Esophagus squamous epithelium (tissue), 5 donors: ENCODE results near the gene ANK2. TPM values are rescaled to one million over a fixed set of nuclear protein-coding genes. Genes with fewer than 3 reads are reported as not detected.
"Not testable (repeated sequence)": the region's sequence is repeated elsewhere in the genome, so short reads cannot be mapped to it uniquely, and the experiment has no call there.

Source experiments
- DNase-seq: peaks from one replicate; lab custom pipeline; 2025; lab: John Stamatoyannopoulos, UW
- H3K27ac ChIP-seq, 4 donors: fragments of 200-600 bp; sonication (generic); one replicate each; pipeline ENCODE4 v1.5.1; 2016 to 2019; ENCODE audit warnings: mild to moderate bottlenecking in 1 of 4
- H3K27me3 ChIP-seq, 4 donors: fragments of 200-600 bp; sonication (generic); 1 replicate in 3 of 4; 2 replicates in 1 of 4; pipeline versions ENCODE4 v1.5.1 to v1.6.0; 2017 to 2021; ENCODE audit warnings: antibody characterized with exemption in 1 of 4
- H3K36me3 ChIP-seq, 3 donors: fragments of 200-600 bp; sonication (generic); one replicate each; pipeline ENCODE4 v1.5.1; 2016 to 2019
- H3K4me1 ChIP-seq, 3 donors: fragments of 200-600 bp; sonication (generic); one replicate each; pipeline ENCODE4 v1.5.1; 2017 to 2019
- H3K4me3 ChIP-seq, 4 donors: fragments of 200-600 bp; sonication (generic); 1 replicate in 3 of 4; 2 replicates in 1 of 4; pipeline ENCODE4 v1.5.1; 2016 to 2019; ENCODE audit warnings: mild to moderate bottlenecking in 2 of 4, moderate library complexity in 1 of 4
- H3K9me3 ChIP-seq, 3 donors: fragments of 200-600 bp; sonication (generic); one replicate each; pipeline ENCODE4 v1.5.1; 2016 to 2019
- POLR2A ChIP-seq, 4 donors: fragments of 450-650 bp; IDR thresholded peaks; one replicate each; pipeline ENCODE4 v1.6.1; 2017; ENCODE audit warnings: antibody characterized with exemption in 4 of 4, mild to moderate bottlenecking in 4 of 4, moderate library complexity in 3 of 4
- WGBS, 2 donors: methylation state at CpG; one replicate each; pipeline ENCODE4 v1.1.5; 2018; 5-methylcytosine and 5-hydroxymethylcytosine counted together
- intact Hi-C: fragments of 100-400 bp; cut with DNase I; formaldehyde crosslinking; loops from one replicate; pipeline ENCODE4 v1.15.0; 2022
- total RNA-seq, 4 donors: library from RNA; depleted of rRNA; stranded (reverse); fragments of >200 nt; gene quantifications; one replicate each; pipeline ENCODE4 v1.1.0, GENCODE V29; 2016
- TF ChIP-seq, protein P1 (sequence below), 6 experiments: fragments of 450-650 bp in 4 of 6; fragments of 200-600 bp in 2 of 6; sonication (generic) in 2 of 6; IDR thresholded peaks; one replicate each; pipeline ENCODE4 v1.5.1; 2016 to 2019; ENCODE audit warnings: antibody characterized with exemption in 6 of 6, mild to moderate bottlenecking in 4 of 6, moderate library complexity in 4 of 6
- donor health status: DM: yes; HTN: yes; CAD: no.

Gene ANK2
- total RNA-seq, 4 donors from 2014 or later: 1.4 to 20.8 (median 9.6) TPM

DNA sequence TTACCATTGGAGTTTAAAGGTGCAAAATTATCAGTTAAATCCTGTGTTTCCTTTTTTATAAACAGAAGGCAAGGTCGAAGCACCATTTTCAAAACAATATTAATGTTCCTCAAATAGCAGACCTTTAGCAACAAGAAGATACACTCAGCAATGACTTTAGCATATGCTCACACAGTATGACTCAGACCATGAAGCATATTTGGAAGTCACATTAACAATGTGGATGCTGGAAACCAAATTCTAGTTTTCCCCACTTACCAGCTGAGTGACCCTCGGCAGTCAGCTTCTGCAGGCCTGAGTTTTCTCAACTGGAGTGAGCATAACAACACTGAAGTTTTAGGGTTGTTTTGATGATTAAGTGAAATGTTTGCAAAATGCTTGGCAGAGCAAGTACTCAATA lies 130.5 kb downstream of the ANK2 start:
- DNase-seq: no peak
- Histone ChIP-seq H3K9me3 (no peaks in the 10 kb centered on the region), H3K27me3 (no peaks in the 10 kb centered on the region), H3K4me1 (peaks cover 0 to 8% (median 0%) of the 10 kb centered on the region in 3 donors), H3K4me3 (no peak overlapping the region), H3K27ac (no peak overlapping the region), H3K36me3 (no peaks in the 10 kb centered on the region)
- TF ChIP-seq POLR2A (IDR thresholded peaks at IDR 0.05): no peak
- TF ChIP-seq, protein P1, sequence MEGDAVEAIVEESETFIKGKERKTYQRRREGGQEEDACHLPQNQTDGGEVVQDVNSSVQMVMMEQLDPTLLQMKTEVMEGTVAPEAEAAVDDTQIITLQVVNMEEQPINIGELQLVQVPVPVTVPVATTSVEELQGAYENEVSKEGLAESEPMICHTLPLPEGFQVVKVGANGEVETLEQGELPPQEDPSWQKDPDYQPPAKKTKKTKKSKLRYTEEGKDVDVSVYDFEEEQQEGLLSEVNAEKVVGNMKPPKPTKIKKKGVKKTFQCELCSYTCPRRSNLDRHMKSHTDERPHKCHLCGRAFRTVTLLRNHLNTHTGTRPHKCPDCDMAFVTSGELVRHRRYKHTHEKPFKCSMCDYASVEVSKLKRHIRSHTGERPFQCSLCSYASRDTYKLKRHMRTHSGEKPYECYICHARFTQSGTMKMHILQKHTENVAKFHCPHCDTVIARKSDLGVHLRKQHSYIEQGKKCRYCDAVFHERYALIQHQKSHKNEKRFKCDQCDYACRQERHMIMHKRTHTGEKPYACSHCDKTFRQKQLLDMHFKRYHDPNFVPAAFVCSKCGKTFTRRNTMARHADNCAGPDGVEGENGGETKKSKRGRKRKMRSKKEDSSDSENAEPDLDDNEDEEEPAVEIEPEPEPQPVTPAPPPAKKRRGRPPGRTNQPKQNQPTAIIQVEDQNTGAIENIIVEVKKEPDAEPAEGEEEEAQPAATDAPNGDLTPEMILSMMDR (IDR thresholded peaks at IDR 0.05): no peak
- intact Hi-C loops: no loop called here
- WGBS, 2 donors: 57 to 61% methylated on average over 2 of the region's 2 CpGs

DNA sequence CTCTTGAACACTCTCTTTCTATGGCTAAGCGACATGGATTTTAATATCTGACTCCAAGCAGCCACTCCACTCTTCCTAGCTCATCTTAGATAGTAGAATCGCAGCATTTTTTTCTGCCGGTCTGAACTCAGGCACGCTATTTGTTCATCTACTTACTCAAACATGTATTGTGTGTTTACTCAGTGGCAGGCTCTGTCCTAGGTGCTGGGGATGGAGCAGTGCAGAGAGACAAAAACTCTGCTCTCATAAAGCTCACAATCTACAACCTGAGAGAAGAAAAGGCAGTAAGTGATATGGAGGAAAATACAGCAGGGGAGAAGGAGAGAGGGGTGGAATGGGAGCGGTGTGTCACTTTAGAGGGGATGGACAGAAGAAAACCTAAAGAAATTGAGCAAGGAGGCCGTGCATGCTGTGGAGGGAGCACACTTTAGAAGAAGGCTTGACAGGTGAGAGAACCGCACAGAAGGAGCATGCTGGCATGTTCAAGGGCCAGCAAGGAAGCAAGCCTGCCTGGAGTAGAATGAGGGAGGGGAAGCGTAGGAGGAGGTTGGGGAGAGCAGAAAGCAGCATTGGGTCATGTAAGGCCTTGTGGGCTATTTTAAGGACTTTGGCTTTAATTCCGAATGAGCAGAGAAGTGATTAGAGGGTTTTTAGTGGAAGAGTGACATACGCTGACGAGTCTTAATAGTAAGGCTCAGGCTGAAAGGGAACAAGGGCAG lies 132.0 kb downstream of the ANK2 start:
- H3K36me3 ChIP-seq: no peaks in the 10 kb centered on the region
- TF ChIP-seq, protein P1 (IDR thresholded peaks at IDR 0.05): no peak
- no peak for TF ChIP-seq POLR2A (IDR thresholded peaks at IDR 0.05)
- no peaks in the 10 kb centered on the region for H3K9me3 ChIP-seq
- no peaks in the 10 kb centered on the region for H3K27me3 ChIP-seq
- intact Hi-C loops: no loop called here
- H3K4me3 ChIP-seq: no peak overlapping the region
- no peak overlapping the region for H3K27ac ChIP-seq
- H3K4me1 ChIP-seq: peaks cover 0 to 8% (median 0%) of the 10 kb centered on the region in 3 donors
- DNase-seq: no peak
- WGBS, 2 donors: 60 to 65% methylated on average over 11 of the region's 11 CpGs

DNA sequence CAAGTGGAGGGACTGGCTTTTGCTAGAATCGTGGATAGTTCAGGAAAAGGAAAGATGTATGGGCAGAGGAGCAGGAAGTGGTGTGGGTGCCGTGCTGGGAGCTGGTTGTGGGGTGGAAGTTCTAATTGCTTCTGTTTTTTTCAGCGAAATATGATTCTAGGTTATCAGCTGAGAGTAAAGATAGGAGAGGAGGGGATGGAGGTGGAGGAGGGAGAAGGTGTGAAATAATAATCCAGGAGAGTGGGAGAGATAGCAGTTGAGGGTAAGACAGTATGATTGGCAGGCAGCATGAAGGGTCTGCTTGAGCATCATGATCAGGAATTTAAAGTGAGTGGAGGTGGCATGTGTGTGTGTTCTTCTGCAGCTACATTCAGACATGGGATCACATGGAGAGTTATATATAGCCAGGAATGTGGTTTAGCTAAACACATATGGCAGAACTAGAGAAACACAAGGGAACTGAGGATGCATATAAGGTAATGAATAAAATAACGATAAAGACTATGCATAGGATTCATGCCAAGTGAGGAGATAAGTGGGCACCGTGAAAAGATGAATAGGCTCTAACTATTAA lies 133.7 kb downstream of the ANK2 start:
- Histone ChIP-seq H3K9me3 (no peaks in the 10 kb centered on the region), H3K27ac (no peak overlapping the region), H3K36me3 (no peaks in the 10 kb centered on the region), H3K27me3 (no peaks in the 10 kb centered on the region), H3K4me1 (peaks cover 0 to 8% (median 0%) of the 10 kb centered on the region in 3 donors), H3K4me3 (no peak overlapping the region)
- intact Hi-C loops: no loop called here
- no peak for TF ChIP-seq POLR2A (IDR thresholded peaks at IDR 0.05)
- TF ChIP-seq, protein P1 (IDR thresholded peaks at IDR 0.05): no peak
- no peak for DNase-seq
- 43 to 61% methylated on average over 5 of the region's 5 CpGs for WGBS, 2 donors

DNA sequence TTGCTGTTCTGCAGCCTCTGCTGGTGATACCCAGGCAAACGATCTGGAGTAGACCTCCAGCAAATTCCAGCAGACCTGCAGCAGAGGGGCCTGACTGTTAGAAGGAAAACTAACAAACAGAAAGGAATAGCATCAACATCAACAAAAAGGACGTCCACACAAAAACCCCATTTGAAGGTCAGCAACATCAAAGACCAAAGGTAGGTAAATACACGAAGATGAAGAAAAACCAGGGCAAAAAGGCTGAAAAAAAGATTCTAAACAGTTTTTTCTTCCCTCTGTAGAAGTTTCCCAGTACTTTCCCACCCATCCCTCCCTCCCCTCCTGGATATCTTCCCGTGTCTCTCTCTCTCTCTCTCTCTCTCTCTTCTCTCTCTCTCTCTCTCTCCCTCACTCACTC lies 136.8 kb downstream of the ANK2 start:
- H3K36me3 ChIP-seq, DNase-seq, H3K27ac ChIP-seq, H3K4me3 ChIP-seq, H3K27me3 ChIP-seq, H3K4me1 ChIP-seq, intact Hi-C loops, H3K9me3 ChIP-seq: not testable (repeated sequence)
- WGBS, 2 donors: 19 to 30% methylated on average over 3 to 4 of the region's 4 CpGs

DNA sequence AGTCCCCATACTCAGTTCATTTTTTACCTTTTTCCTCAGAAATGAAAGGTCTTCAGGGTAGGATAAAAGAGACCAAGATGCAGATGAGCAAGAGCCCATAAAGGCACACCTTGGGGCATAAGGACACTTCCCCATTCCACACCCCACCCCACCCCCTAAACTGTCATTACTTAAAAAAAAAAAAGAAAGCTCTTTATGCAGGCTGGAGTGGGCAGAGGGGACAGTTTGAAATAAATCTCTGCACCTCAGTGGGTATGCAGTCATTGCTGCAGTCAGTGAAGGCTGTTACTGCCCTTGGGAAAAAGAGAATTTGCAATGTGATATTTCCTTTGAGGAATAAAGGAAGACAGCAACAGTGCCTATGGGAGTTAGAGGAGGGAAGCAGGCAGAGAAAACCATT lies 137.5 kb downstream of the ANK2 start:
- H3K36me3 ChIP-seq: no peaks in the 10 kb centered on the region
- no peaks in the 10 kb centered on the region for H3K27me3 ChIP-seq
- intact Hi-C loops: no loop called here
- TF ChIP-seq POLR2A (IDR thresholded peaks at IDR 0.05): no peak
- TF ChIP-seq, protein P1 (IDR thresholded peaks at IDR 0.05): no peak
- no peak for DNase-seq
- H3K27ac ChIP-seq: no peak overlapping the region
- H3K4me3 ChIP-seq: no peak overlapping the region
- H3K9me3 ChIP-seq: no peaks in the 10 kb centered on the region
- no peaks in the 10 kb centered on the region for H3K4me1 ChIP-seq
